GM19238 (cell line): ENCODE data around the gene ST3GAL5.
"Not testable (repeated sequence)": the region's sequence is repeated elsewhere in the genome, so short reads cannot be mapped to it uniquely, and the experiment has no call there.

ENCODE experiments used
- DNase-seq: peaks from one replicate; pipeline ENCODE4 v3.0.0; 2011; ENCODE audit warnings: low spot score; ENCODE audit not compliant: insufficient read length

ST3GAL5 gene

DNA sequence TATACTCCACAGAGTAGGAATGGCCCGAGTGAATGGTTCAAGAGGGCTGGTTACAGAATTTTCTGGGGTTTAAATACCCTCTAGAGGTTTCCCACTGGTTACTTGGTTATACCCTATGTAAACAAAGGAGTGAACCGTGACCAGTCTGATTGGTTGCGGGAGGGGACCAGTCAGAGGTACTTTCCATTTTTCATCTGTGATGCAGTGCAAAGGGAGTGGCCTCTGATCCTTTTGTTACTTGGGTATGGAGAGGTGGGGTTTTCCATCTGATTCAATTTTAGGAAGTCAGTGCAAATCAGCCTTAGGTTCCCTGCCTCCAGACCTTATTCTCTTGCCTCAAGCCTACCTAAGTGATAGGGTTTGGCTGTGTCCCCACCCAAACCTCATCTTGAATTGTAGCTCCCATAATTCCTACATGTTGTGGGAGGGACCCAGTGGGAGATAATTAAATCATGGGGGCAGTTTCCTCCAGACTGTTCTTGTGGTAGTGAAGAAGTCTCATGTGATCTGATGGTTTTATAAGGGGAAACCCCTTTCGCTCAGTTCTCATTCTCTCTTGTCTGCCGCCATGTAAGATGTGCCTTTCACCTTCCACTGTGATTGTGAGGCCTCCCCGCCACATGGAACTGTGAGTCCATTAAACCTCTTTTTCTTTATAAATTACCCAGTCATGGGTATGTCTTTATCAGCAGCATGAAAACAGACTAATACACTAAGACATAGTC is 5.9 kb upstream of the ST3GAL5 start:
- DNase-seq = not testable (repeated sequence)

DNA sequence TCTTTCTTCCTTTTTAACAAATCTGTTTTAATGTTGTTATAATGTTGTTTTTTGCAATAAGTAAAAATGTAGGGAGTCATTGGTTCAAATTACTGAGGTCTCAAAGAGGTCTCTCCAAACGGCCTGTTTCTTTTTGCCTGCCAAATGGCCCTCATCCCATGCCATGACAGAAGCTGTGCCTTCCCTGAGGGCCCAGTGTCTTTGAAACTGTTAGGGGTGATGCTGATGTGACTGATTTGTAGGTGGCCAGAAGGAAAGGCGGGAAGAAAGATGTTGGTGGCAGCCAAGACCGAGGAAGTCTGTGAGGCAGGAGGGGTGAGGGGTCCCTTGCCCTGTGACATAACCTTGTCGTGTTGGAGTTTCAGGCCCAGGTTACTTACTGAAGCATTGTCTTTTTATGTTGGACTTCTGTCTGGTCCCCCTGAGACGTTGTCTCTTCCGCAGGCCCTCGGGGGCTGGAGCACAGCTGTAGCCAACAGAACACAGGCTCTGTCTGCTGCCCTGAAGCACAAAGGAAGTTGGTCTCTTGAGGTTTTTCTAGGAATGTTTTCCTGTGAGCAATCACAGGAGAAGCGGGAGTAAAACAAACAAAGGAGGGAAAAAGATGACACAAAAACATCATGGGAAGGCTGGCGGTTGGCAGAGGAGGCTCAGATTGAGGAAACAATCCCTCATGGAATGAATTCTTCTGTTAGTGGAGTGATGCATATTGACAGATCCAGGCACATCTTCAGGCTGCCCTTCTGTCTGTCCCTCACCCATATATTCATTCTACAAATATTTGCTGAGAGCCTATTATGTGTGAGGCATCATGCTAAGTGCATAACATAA is 4.9 kb upstream of the ST3GAL5 start:
- DNase-seq = no peak

DNA sequence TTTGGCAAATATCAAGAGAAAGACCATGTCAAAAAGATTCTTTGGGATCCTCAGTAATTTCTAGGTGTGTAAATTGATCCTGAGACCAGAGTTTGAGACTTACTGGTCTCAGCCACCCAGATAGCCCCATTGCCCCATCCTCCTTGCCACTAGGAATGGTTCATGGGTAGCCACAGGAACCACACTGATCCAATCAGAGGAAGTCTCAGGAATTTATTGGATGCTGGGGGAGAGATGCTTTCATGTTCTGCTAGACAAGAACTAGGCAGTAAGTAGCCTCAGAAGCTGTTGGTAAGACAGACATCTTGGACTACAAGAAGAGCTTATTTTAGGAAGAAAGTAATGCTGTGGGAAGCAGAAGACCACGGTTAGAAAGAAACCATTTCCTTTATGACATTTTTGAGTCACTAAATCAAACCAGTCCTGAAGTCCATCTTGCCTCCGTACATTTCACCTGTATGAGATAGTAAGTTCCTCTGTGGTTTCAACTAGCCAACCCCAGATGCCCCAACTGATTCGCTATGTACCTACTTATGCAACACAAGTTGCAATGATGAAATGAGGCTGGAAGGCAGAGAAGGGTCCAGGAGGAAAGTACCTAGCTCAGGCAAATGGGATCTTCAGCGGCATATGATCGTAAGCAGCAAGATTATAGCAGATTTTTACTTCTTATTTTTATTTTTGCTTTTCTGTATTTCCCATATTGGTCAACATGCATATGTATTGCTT is 3.6 kb upstream of the ST3GAL5 start:
- no peak for DNase-seq

DNA sequence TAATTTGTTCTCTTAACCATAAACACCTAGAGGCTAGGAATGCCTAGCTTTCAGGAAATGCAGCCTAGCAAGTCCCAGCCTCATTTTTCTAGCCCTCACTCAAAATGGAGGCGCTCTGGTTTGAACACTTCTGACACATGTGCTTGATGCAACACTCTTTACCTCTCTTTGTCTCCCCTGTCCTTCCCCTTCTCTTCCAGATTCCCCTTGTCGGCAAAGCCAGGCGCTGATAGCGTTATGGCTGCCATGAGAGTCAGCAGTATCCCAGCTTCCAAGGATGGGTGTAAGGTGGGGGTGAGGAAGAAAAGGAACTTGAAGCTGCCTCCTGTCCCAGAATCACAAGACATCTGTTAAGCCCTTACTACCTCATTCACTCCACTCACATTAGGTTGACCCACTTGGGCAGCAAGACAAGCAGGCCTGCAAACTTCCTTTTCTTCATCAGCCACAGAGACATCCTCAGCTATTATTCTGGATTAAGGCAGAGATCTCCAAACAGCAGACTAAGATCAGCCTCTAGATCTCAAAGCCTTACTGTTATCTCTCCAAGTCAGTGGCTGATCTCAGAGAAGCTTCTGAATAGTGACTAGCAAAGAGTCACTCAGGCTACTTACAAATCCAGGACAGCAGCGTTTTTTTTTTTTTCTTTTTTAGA is 1.9 kb upstream of the ST3GAL5 start:
- no peak for DNase-seq

DNA sequence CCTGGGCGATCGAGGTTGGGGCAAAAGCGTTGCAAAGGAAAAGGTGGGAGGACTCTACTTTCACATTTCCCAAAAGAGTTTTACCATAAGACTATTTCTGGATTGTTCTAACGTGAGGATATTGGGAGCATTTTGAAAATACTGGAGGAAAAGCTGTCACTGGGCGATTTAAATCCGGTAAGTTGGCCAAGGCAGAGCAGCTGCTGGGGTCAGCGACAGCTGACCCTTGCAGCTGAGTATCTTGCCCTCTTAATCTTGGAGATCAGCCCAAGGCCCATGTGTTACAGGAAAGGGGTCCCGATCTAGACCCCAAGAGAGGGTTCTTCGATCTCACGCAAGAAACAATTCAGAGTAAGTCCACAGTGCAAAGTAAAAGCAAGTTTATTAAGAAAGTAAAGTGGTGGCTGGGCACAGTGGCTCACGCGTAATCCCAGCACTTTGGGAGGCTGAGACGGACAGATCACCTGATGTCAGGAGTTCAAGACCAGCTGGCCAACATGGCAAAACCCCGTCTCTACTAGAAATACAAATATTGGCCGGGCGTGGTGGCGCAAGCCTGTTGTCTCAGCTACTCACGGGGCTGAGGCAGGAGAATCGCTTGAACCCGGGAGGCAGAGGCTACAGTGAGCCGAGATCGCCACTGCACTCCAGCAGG is 964 bp upstream of the ST3GAL5 start:
- DNase-seq = no peak

DNA sequence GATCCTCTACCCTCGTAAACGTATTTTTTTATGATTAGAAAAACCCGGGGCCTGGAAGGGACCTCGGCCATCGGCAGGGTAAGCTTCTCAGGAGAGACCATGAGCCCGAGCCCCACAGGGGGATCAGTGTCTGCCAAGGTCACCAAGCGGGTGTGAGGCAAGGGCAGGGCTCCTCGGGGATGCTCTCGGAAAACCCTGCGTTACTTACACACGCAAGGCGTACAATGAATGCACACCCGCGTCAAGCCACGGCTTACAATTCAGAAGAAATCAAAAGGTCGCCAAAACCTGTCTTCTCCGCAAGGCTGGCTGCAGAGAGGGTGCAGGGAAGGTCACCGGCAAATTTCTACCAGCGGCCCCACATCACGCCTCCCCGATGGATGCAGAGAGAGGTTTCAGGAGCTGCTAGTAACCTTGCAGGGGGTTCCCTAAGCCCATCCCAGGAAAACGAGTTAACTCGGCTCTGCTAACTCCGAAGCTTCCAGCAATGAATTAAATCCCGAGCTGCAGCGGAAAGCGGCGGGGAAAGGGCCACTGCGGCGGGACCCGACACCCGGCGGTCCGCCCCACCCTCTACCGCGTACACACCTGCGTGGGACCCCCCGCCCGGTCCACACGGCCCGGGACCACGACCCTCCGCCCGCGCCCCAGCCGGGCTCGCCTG is 638 bp downstream of the ST3GAL5 start:
- DNase-seq = no peak

DNA sequence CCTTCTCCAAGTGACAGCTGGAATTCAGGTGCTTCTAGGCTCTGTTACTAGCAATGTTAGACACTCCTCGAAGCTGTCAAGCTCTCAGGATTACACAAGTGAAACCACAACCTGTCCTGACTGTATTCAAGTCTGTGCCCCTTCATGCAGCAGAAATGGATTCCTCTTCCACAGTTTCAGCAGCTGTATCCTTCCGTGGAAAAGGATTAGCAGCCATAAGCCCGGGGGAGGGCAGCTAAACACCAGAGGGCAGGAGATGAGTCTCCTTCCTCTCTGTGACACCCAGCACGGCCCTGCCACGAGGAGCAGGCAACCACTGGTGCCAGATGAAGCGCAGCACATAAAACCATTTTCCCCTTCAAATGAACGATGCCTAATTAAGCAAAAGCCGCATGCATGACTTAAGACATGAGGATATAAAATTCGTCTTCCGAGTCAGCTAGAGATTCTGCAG is 1.2 kb downstream of the ST3GAL5 start:
- peak; percentile 25 for DNase-seq

DNA sequence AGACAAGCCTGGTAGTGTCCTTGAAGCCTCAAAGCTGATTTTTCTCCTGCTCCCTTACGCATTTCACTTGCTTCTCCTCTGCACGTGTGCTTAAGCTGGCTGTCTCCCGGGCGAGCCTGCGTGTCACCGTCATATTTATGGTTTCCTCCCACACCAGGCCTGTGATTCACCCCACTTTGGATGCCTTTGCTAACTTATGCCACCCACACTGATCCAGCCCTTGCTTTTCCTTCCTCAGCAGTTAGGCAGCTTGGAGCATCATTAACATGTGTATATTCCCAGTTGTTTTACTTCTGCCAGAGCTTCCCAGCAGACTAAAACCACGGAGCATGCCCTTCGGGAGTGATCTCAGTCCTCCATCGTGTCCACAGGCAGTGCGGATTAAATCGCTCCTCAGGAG is 2.2 kb downstream of the ST3GAL5 start:
- no peak for DNase-seq

DNA sequence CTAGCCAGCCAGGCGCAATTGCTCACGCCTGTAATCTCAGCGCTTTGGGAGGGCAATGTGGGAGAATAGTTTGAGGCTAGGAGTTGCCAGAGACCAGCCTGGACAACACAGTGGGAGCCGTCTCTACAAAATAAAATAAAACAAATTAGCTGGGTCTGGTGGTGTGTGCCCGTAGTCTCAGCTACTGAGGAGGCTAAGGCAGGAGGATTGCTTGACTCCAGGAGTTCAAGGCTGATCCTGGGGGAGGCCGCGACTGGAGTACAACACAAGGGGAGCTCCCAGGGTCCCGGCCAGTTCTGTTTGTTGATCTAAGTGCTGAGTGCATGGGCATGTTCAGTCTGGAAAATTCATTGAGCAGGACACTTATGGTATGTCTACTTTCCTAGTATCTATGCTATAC is 2.6 kb downstream of the ST3GAL5 start:
- no peak for DNase-seq

DNA sequence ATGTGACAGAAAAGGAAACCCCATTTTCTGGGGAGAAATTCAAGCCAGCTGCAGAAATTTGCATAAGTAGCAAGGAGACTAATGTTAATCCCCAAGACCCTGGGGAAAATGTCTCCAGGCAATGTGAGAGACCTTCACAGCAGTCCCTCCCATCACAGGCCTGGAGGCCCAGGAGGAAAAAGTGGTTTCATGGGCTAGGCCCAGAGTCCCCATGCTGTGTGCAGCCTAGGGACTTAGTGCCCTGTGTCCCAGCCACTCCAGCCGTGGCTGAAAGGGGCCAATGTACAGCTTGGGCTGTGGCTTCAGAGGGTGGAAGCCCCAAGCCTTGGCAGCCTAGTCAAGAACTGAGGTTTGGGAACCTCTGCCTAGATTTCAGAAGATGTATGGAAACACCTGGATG is 7.0 kb downstream of the ST3GAL5 start:
- DNase-seq = not testable (repeated sequence)

DNA sequence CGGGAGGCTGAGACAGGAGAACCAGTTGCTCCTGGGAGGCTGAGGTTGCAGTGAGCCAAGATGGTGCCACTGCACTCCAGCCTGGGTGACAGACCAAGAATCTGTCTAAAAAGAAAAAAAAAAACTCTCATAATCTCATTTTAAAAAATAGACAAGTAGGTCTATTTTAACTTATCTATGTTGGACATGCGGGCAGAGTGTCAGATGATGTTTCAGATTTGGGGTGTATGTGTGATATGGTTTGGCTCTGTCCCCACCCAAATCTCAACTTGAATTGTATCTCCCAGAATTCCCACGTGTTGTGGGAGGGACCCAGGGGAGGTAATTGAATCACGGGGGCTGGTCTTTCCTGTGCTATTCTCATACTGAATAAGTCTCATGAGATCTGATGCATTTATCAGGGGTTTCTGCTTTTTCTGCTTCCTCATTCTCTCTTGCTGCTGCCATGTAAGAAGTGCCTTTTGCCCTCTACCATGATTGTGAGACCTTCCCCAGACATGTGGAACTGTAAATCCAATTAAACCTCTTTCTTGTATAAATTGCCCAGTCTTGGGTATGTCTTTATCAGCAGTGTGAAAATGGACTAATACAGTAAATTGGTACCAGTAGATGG is 8.0 kb downstream of the ST3GAL5 start:
- DNase-seq = not testable (repeated sequence)

DNA sequence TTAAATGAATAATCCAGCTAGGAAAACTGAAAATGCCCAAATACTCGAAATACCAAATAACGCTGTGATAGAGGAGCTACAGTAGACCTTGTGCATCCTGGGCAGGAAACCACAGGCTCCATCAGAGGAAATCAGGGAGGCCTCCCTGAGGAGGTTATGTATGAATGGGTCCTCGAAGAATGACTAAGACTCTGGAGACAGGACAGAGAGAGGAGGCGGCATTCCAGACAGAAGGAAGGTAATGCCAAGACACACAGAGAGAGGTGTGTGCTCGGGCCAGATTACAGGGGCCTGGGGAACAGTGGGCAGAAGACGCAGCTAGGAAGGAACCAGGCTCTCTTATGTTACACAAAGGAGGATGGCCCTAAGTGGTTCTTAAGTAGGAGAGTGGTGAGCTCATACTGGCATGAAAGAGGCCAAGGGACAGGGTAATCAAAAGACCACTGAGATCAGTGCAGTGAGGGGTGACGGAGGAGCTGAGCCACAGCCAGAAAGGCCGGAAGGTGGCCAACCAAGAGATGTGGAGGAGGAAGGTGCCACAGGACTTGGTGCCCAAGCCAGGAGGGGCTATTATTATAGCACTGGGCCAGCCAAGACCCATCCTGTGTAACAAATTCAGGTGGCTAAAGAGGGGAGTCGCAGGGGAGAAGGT is 9.9 kb downstream of the ST3GAL5 start:
- DNase-seq = no peak

DNA sequence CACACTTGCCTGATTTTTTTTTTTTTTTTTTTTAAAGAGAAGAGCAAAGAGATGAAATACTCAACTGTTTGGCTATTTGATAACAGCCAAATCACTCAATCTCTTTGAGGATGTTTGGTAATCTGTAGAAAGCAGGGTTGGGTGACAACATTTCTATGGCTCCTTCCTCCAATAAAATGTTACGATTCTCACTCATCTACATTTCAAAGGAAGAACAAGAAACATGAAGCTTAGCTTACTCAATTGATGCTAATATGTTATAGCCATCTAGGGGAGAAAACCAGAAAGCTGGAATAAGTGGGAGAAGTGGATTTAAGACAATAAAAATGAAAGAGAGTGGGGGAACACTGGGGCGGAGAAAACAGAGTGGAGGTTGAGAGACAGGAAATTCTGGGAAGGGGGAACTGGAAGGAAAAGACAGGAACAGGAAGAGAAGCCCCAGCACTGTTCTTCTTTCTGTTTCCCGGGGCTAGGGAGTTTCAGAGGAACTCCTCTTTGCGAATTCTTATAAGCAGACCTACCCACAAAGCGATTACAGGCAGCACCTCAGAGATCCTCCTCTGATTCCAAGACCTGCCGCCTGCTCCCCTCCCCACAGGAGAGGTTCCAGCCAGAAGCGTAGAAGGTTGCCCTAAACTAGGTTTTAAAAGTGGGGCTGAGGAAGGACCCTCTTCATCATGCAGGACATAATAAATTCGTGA is 13.3 kb downstream of the ST3GAL5 start:
- DNase-seq = no peak

DNA sequence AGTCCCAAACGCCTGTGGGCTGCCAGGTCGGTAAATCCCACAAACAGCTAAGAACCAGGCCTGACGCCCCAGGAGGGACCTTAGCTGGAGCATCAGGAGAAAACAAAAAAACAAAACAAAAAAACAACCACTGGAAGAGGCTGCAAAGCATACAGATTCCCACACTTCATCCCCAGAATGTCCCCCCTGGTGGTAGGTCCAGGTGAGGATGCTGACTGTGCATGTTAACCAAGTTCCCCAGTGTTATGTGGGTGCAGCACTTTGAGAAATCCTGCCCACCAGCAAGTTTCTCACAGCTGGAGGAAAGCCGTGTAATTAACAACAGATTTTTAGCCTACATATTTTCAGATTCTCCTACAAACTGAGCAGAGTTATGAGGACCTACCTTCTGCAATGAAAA is 15.1 kb downstream of the ST3GAL5 start:
- DNase-seq = no peak

DNA sequence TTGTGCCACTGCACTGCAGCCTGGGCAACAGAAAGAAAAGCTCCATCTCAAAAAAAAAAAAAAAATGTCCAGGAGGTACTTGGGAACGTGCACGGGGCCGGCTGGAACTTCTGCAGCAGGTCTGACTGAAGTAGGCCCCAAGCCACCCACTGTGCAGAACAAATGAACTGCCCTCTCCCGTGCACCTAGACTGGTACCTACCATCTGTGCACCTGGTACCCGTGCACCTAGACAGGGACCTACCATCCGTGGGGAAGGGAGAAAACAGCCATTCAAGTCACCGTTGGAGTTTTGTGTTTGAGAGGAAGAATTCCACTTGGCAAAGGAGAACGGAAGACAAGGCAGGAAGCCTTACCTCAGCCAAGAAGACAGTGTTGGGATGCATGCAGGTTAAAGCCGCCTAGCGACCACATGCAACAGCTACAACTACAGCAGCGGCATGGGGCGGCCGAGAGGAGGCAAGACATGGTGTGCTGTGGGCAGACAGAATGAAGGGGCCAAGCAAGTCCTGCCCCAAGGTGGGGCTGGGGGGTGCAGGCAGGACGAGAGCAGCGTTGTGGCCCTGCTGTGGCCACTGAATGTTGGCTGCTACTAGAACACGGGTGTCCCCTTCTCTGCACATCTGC is 16.1 kb downstream of the ST3GAL5 start:
- DNase-seq = no peak

DNA sequence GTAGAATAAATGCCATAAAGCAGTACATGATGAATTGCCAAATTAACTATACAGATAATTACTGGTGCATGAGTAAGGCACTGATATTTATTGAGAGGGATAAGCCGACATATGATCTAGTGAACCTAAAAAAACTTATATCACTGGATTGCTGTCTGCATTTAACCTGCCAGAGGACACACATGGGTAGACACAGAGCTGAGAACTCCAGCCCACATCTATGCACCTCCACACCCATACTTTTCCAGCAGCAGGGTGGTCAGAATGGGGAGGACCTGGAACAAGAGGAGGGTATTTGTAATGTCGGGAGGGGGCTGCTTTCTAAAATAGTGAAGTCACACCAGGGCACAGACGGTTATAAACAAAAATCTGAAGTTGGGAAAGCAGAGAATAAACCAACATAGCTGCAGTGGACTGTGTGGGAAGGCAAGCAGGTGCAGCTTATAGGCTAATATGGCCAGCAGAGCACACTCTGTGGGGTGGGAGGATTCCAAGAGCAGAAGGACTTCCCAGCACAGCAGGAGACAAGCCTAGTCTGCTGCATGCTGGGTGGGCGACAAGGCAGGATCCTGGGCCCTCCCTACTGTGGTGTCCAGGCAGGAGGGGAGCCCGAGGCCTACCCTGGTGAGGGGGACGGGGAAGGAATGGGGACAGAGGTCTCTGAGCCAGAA is 17.2 kb downstream of the ST3GAL5 start:
- no peak for DNase-seq

DNA sequence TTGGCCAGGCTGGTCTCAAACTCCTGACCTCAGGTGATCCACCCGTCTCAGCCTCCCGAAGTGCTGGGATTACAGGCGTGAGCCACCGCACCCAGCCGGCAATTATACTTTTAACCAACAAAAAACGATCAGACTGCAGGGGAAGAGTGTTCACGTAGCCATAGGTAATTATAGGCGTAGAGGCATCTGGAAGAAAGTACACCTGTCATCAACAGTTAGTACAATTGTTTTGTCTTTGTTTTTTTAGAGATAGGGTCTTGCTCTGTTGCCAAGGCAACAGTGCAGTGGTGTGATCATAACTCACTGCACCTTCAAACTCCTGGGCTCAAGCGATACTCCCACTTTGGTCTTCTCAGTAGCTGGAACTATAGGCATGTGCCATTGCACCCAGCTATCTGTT is 20.0 kb downstream of the ST3GAL5 start:
- DNase-seq = no peak
